Fibroblast of lung (primary cell): ENCODE data around the gene GDPD3.

Experiments used
- EZH2 ChIP-seq: IDR thresholded peaks from 2 replicates; pipeline ENCODE4 v1.5.1; 2012; ENCODE audit warnings: low read length, control low read depth, mild to moderate bottlenecking; ENCODE audit errors: missing control alignments
- TF ChIP-seq, protein P1 (sequence below), 2 donors: IDR thresholded peaks in 1 of 2; conservative IDR thresholded peaks in 1 of 2; 1 replicate in 1 of 2; 2 replicates in 1 of 2; pipeline ENCODE4 v1.5.1; 2011 to 2012; ENCODE audit warnings: low read length in 2 of 2, control low read depth in 1 of 2, inconsistent platforms in 1 of 2, low read depth in 1 of 2, mild to moderate bottlenecking in 1 of 2

DNA sequence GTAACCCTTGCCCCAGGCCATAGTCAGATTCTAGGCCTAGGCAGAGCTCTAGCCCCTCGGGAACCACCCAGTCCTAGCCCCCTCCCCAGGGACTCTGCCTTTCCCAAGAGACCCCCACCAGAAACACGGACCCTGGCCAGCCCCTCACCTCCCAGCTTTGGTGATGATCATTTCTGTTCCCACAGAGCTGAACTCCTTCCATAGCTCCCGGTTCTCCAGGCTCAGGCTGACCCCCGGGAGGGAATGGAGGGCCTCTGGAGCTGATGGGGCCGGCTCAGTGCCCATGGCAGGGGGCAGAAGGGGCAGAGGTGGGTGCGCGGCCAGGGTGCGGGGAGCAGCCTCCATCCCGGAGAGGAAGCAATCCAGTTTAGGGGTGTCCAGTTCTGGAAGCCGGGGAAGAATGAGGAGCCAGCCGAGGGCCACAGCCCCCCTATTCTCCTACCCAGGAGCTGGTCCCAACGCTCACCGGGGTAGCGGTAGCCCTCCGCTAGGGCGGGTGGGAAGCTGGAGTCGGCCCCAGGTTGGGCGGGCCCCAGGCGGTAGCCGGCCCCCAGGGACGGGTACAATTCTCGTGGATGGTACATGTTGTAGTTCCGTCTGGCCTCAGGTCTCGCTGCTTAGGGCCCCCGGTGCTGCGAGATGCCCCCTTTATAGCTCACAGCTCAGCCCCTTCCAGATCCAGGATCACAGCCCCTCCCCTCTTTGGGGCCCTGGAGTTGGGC lies 22.6 kb downstream of the GDPD3 start:
- TF ChIP-seq, protein P1, sequence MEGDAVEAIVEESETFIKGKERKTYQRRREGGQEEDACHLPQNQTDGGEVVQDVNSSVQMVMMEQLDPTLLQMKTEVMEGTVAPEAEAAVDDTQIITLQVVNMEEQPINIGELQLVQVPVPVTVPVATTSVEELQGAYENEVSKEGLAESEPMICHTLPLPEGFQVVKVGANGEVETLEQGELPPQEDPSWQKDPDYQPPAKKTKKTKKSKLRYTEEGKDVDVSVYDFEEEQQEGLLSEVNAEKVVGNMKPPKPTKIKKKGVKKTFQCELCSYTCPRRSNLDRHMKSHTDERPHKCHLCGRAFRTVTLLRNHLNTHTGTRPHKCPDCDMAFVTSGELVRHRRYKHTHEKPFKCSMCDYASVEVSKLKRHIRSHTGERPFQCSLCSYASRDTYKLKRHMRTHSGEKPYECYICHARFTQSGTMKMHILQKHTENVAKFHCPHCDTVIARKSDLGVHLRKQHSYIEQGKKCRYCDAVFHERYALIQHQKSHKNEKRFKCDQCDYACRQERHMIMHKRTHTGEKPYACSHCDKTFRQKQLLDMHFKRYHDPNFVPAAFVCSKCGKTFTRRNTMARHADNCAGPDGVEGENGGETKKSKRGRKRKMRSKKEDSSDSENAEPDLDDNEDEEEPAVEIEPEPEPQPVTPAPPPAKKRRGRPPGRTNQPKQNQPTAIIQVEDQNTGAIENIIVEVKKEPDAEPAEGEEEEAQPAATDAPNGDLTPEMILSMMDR (conservative IDR thresholded peaks at IDR 0.05 in 1 of 2, IDR thresholded peaks at IDR 0.05 in 1 of 2; ENCODE audit: low read depth in 1 of 2, low read length in 2 of 2) = no peak
- no peak for TF ChIP-seq EZH2
